Measurements from ENCODE around the gene LZTS2. TPM values are rescaled to one million over a fixed set of nuclear protein-coding genes. Genes with fewer than 3 reads are reported as not detected.

The LZTS2 gene
- polyA plus RNA-seq, 1 donor from 2014 or later: 17.5 TPM

- H3K9me3 Mint-ChIP-seq: no peaks in the 10 kb centered on the region
- no peaks in the 10 kb centered on the region for H3K27me3 Mint-ChIP-seq
- H3K36me3 Mint-ChIP-seq: no peaks in the 10 kb centered on the region
- peak overlapping the region in 1 of 3 donors; percentile 54 for H3K27ac Mint-ChIP-seq
- H3K4me1 Mint-ChIP-seq: peaks cover 13 to 16% (median 16%) of the 10 kb centered on the region in 3 donors
- H3K4me3 Mint-ChIP-seq: peak overlapping the region; percentile 62 to 86 (median 72)
Measured at GRCh38 chr10:101000127-101000914, 713 bp downstream of the LZTS2 start.

- peak overlapping the region in 2 of 3 donors; percentile 4 to 54 for H3K27ac Mint-ChIP-seq
- no peaks in the 10 kb centered on the region for H3K27me3 Mint-ChIP-seq
- H3K4me1 Mint-ChIP-seq: peaks cover 13 to 16% (median 15%) of the 10 kb centered on the region in 3 donors
- H3K4me3 Mint-ChIP-seq: peak overlapping the region; percentile 65 to 85 (median 77)
- H3K36me3 Mint-ChIP-seq: no peaks in the 10 kb centered on the region
- no peaks in the 10 kb centered on the region for H3K9me3 Mint-ChIP-seq
Measured at GRCh38 chr10:101000915-101001658, 1.5 kb downstream of the LZTS2 start.

- Mint-ChIP-seq H3K27me3 (no peaks in the 10 kb centered on the region), H3K9me3 (no peaks in the 10 kb centered on the region), H3K36me3 (no peaks in the 10 kb centered on the region), H3K4me3 (peak overlapping the region in 1 of 4 donors; percentile 28), H3K27ac (peak overlapping the region in 1 of 3 donors; percentile 4), H3K4me1 (peaks cover 9 to 10% (median 9%) of the 10 kb centered on the region in 3 donors)
Measured at GRCh38 chr10:101001659-101002035, 2.0 kb downstream of the LZTS2 start.

GRCh38 chr10:101002456-101002855 lies 2.8 kb downstream of the LZTS2 start:
- peak overlapping the region in 1 of 4 donors; percentile 28 for H3K4me3 Mint-ChIP-seq

GRCh38 chr10:101003639-101004206 lies 4.1 kb downstream of the LZTS2 start:
- Mint-ChIP-seq H3K4me3 (no peak overlapping the region), H3K27ac (no peak overlapping the region), H3K4me1 (peaks cover 6% of the 10 kb centered on the region in 3 donors), H3K9me3 (no peaks in the 10 kb centered on the region), H3K27me3 (no peaks in the 10 kb centered on the region), H3K36me3 (no peaks in the 10 kb centered on the region)

More at GRCh38 chr10:101002456-101002855, 2.8 kb downstream of the LZTS2 start:
- Mint-ChIP-seq H3K9me3 (no peaks in the 10 kb centered on the region), H3K27me3 (no peaks in the 10 kb centered on the region), H3K36me3 (no peaks in the 10 kb centered on the region), H3K27ac (no peak overlapping the region), H3K4me1 (peaks cover 9 to 10% (median 9%) of the 10 kb centered on the region in 3 donors)

GRCh38 chr10:101005361-101005760 lies 5.8 kb downstream of the LZTS2 start:
- Mint-ChIP-seq H3K27me3 (no peaks in the 10 kb centered on the region), H3K36me3 (no peaks in the 10 kb centered on the region), H3K4me3 (no peak overlapping the region), H3K9me3 (no peaks in the 10 kb centered on the region), H3K27ac (no peak overlapping the region), H3K4me1 (peaks cover 3 to 5% (median 4%) of the 10 kb centered on the region in 3 donors)

- Mint-ChIP-seq H3K9me3 (no peaks in the 10 kb centered on the region), H3K27ac (no peak overlapping the region), H3K4me3 (no peak overlapping the region), H3K27me3 (no peaks in the 10 kb centered on the region), H3K4me1 (peaks cover under 1 to 3% (median 3%) of the 10 kb centered on the region in 3 donors), H3K36me3 (no peaks in the 10 kb centered on the region)
Measured at GRCh38 chr10:101005869-101006567, 6.4 kb downstream of the LZTS2 start.

GRCh38 chr10:101006593-101007098 lies 7.0 kb downstream of the LZTS2 start:
- Mint-ChIP-seq H3K27me3 (no peaks in the 10 kb centered on the region), H3K9me3 (no peaks in the 10 kb centered on the region), H3K36me3 (no peaks in the 10 kb centered on the region), H3K4me3 (no peak overlapping the region), H3K4me1 (no peaks in the 10 kb centered on the region), H3K27ac (no peak overlapping the region)

GRCh38 chr10:101007099-101007711 lies 7.6 kb downstream of the LZTS2 start:
- Mint-ChIP-seq H3K4me3 (no peak overlapping the region), H3K27me3 (no peaks in the 10 kb centered on the region), H3K36me3 (no peaks in the 10 kb centered on the region), H3K9me3 (no peaks in the 10 kb centered on the region), H3K27ac (no peak overlapping the region), H3K4me1 (no peaks in the 10 kb centered on the region)

- Mint-ChIP-seq H3K4me3 (no peak overlapping the region), H3K27me3 (peaks cover under 1% of the 10 kb centered on the region), H3K36me3 (no peaks in the 10 kb centered on the region), H3K9me3 (no peaks in the 10 kb centered on the region), H3K4me1 (peaks cover 0 to 5% (median 3%) of the 10 kb centered on the region in 3 donors), H3K27ac (no peak overlapping the region)
Measured at GRCh38 chr10:101007915-101008822, 8.6 kb downstream of the LZTS2 start.

GRCh38 chr10:101008823-101009423 lies 9.3 kb downstream of the LZTS2 start:
- Mint-ChIP-seq H3K27me3 (peaks cover 3% of the 10 kb centered on the region), H3K4me3 (no peak overlapping the region), H3K4me1 (peaks cover 0 to 7% (median 4%) of the 10 kb centered on the region in 3 donors), H3K9me3 (no peaks in the 10 kb centered on the region), H3K27ac (peak overlapping the region in 1 of 3 donors; percentile 77), H3K36me3 (no peaks in the 10 kb centered on the region)

- Mint-ChIP-seq H3K4me3 (no peak overlapping the region), H3K36me3 (no peaks in the 10 kb centered on the region), H3K4me1 (peaks cover 0 to 10% (median 6%) of the 10 kb centered on the region in 3 donors), H3K9me3 (no peaks in the 10 kb centered on the region), H3K27me3 (peaks cover 6% of the 10 kb centered on the region), H3K27ac (no peak overlapping the region)
Measured at GRCh38 chr10:101010329-101010728, 10.7 kb downstream of the LZTS2 start.

Data from IgD-negative memory B cell (primary cell).